SJCRH30 (cell line): Measurements from ENCODE around the gene ST6GAL1. TPM values are rescaled to one million over a fixed set of nuclear protein-coding genes. Genes with fewer than 3 reads are reported as not detected.

ENCODE experiments used
- DNase-seq, 2 experiments: peaks; one replicate each; pipeline ENCODE4 v3.0.0-alpha.2; 2015 to 2020
- H3K27ac ChIP-seq: fragments of 250-450 bp; sonication (Bioruptor Pico); 2 replicates; pipeline ENCODE4 v1.5.1; 2020; ENCODE audit warnings: mild to moderate bottlenecking, moderate library complexity
- H3K27me3 ChIP-seq: fragments of 250-450 bp; sonication (Bioruptor Pico); 2 replicates; pipeline ENCODE4 v1.5.1; 2020; ENCODE audit warnings: mild to moderate bottlenecking, moderate library complexity
- H3K36me3 ChIP-seq: fragments of 250-450 bp; sonication (Bioruptor Pico); 2 replicates; pipeline ENCODE4 v1.5.1; 2020; ENCODE audit warnings: mild to moderate bottlenecking, moderate library complexity
- H3K4me1 ChIP-seq: fragments of 250-450 bp; sonication (Bioruptor Pico); 2 replicates; pipeline ENCODE4 v1.5.1; 2020; ENCODE audit warnings: mild to moderate bottlenecking, moderate library complexity
- H3K4me3 ChIP-seq: fragments of 250-450 bp; sonication (Bioruptor Pico); 2 replicates; pipeline ENCODE4 v1.5.1; 2020; ENCODE audit warnings: mild to moderate bottlenecking, moderate library complexity
- H3K9me3 ChIP-seq: fragments of 250-450 bp; sonication (Bioruptor Pico); replicated peaks from 2 replicates; pipeline ENCODE4 v1.5.1; 2020; ENCODE audit warnings: mild to moderate bottlenecking, moderate library complexity
- total RNA-seq: library from RNA; depleted of rRNA; stranded (reverse); fragments of >200 nt; shearing (Covaris generic); gene quantifications from 2 replicates; pipeline ENCODE4 v1.2.3, GENCODE V29; 2014

ST6GAL1 gene
- total RNA-seq, 1 experiment from 2014 or later: 2.3 TPM

GRCh38 chr3:186925826-186926225 is 4.5 kb upstream of the ST6GAL1 start:
- Histone ChIP-seq H3K27me3 (no peaks in the 10 kb centered on the region; the same call in 1 of the 2 replicates), H3K4me3 (no peak overlapping the region), H3K9me3 (no peaks in the 10 kb centered on the region), H3K36me3 (no peaks in the 10 kb centered on the region), H3K27ac (no peak overlapping the region), H3K4me1 (0 out of 2 replicates have a peak, but pooled peaks cover 2% of the 10 kb centered on the region)
- no peak for DNase-seq

- DNase-seq: no peak
- Histone ChIP-seq H3K4me1 (no peaks in the 10 kb centered on the region), H3K9me3 (no peaks in the 10 kb centered on the region), H3K27me3 (no peaks in the 10 kb centered on the region; the same call in 1 of the 2 replicates), H3K27ac (no peak overlapping the region), H3K4me3 (no peak overlapping the region), H3K36me3 (no peaks in the 10 kb centered on the region)
Observed at GRCh38 chr3:186929186-186929585, 1.1 kb upstream of the ST6GAL1 start.

- no peaks in the 10 kb centered on the region for H3K9me3 ChIP-seq
- no peak overlapping the region for H3K27ac ChIP-seq
- no peak for DNase-seq
- H3K36me3 ChIP-seq: no peaks in the 10 kb centered on the region
- H3K4me1 ChIP-seq: no peaks in the 10 kb centered on the region
- no peaks in the 10 kb centered on the region; the same call in 1 of the 2 replicates for H3K27me3 ChIP-seq
- H3K4me3 ChIP-seq: peak overlapping the region; percentile 71
Observed at GRCh38 chr3:186929685-186930084, 641 bp upstream of the ST6GAL1 start.

- H3K4me1 ChIP-seq: no peaks in the 10 kb centered on the region
Observed at GRCh38 chr3:186930641-186931531, 560 bp downstream of the ST6GAL1 start.

GRCh38 chr3:186931532-186932280 is 1.4 kb downstream of the ST6GAL1 start:
- peaks cover 3% of the 10 kb centered on the region; the same call in 1 of the 2 replicates for H3K4me1 ChIP-seq
- peak in 1 of 2 experiments; percentile 27 for DNase-seq
- H3K4me3 ChIP-seq: peak overlapping the region; percentile 71
- no peaks in the 10 kb centered on the region for H3K36me3 ChIP-seq
- no peaks in the 10 kb centered on the region for H3K9me3 ChIP-seq
- no peak overlapping the region for H3K27ac ChIP-seq
- no peaks in the 10 kb centered on the region; the same call in 1 of the 2 replicates for H3K27me3 ChIP-seq

More at GRCh38 chr3:186930641-186931531, 560 bp downstream of the ST6GAL1 start:
- DNase-seq: peak; percentile 34 to 50
- no peaks in the 10 kb centered on the region for H3K9me3 ChIP-seq
- no peaks in the 10 kb centered on the region for H3K36me3 ChIP-seq
- H3K4me3 ChIP-seq: peak overlapping the region; percentile 71
- H3K27ac ChIP-seq: peak overlapping the region; percentile 17; the same call in 1 of the 2 replicates
- no peaks in the 10 kb centered on the region; the same call in 1 of the 2 replicates for H3K27me3 ChIP-seq

- H3K9me3 ChIP-seq: no peaks in the 10 kb centered on the region
Observed at GRCh38 chr3:186932281-186933181, 2.2 kb downstream of the ST6GAL1 start.

DNA sequence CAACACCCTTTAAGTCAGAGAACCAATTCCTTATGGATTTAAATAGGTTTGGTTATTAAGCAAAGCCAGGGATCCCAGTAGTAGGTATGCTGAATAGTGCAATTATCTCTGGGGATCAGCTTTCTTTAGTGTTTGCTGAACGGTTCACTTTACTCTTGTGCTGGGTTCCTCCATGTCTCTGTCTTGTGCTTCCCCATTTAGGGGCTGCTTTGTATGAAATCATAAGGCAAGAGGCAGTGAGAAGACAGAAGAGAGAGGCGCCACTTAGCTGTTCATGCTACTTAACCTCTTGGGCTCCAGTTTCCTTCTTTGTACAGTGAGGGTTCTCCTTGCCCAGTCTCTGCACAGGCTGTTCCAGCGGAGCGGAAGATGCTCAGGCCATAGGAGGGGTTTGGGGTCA is 3.5 kb downstream of the ST6GAL1 start:
- Histone ChIP-seq H3K4me1 (peaks cover 3% of the 10 kb centered on the region; the same call in 1 of the 2 replicates), H3K36me3 (no peaks in the 10 kb centered on the region), H3K27me3 (no peaks in the 10 kb centered on the region; the same call in 1 of the 2 replicates), H3K9me3 (no peaks in the 10 kb centered on the region), H3K4me3 (no peak overlapping the region), H3K27ac (no peak overlapping the region)
- DNase-seq: no peak

More at GRCh38 chr3:186932281-186933181, 2.2 kb downstream of the ST6GAL1 start:
- no peak overlapping the region for H3K27ac ChIP-seq
- no peaks in the 10 kb centered on the region; the same call in 1 of the 2 replicates for H3K27me3 ChIP-seq
- no peaks in the 10 kb centered on the region for H3K36me3 ChIP-seq
- DNase-seq: peak in 1 of 2 experiments; percentile 12
- H3K4me3 ChIP-seq: peak overlapping the region; percentile 71
- peaks cover 3% of the 10 kb centered on the region; the same call in 1 of the 2 replicates for H3K4me1 ChIP-seq

- Histone ChIP-seq H3K9me3 (no peaks in the 10 kb centered on the region), H3K4me1 (peaks cover 3% of the 10 kb centered on the region; the same call in 1 of the 2 replicates), H3K36me3 (no peaks in the 10 kb centered on the region), H3K27me3 (no peaks in the 10 kb centered on the region), H3K27ac (no peak overlapping the region), H3K4me3 (no peak overlapping the region)
- DNase-seq: no peak
Observed at GRCh38 chr3:186935133-186935532, 4.8 kb downstream of the ST6GAL1 start.

- DNase-seq: peak in 1 of 2 experiments; percentile 56
- no peaks in the 10 kb centered on the region for H3K36me3 ChIP-seq
- H3K4me1 ChIP-seq: peaks cover 3% of the 10 kb centered on the region; the same call in 1 of the 2 replicates
- H3K27ac ChIP-seq: no peak overlapping the region
- no peaks in the 10 kb centered on the region for H3K9me3 ChIP-seq
- no peaks in the 10 kb centered on the region for H3K27me3 ChIP-seq
- H3K4me3 ChIP-seq: no peak overlapping the region
Observed at GRCh38 chr3:186937017-186937875, 6.9 kb downstream of the ST6GAL1 start.

DNA sequence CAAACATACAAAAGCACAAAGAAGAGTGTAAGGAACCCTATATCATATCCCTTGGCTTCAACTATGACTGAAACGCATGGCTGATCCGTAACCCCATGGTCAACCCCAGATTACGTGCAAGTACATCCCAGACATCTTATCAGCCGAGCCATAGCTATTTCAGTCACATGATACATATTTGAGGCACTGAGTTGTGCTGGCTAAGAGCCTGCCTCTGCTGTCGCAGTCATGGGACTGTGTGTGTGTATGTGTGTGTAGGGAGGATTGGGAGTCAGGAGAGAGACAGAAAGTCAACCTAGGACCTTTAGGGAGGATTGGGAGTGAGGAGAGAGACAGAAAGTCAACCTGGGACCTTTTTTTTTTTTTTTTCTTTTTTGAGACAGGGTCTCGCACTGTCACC is 8.4 kb downstream of the ST6GAL1 start:
- H3K9me3 ChIP-seq: no peaks in the 10 kb centered on the region
- H3K27me3 ChIP-seq: no peaks in the 10 kb centered on the region
- H3K27ac ChIP-seq: no peak overlapping the region
- H3K36me3 ChIP-seq: no peaks in the 10 kb centered on the region
- peaks cover 3% of the 10 kb centered on the region; the same call in 1 of the 2 replicates for H3K4me1 ChIP-seq
- no peak for DNase-seq
- no peak overlapping the region for H3K4me3 ChIP-seq

GRCh38 chr3:186939536-186939935 is 9.2 kb downstream of the ST6GAL1 start:
- Histone ChIP-seq H3K9me3 (no peaks in the 10 kb centered on the region), H3K27me3 (no peaks in the 10 kb centered on the region), H3K27ac (no peak overlapping the region), H3K4me3 (no peak overlapping the region), H3K36me3 (no peaks in the 10 kb centered on the region), H3K4me1 (peaks cover 3% of the 10 kb centered on the region; the same call in 1 of the 2 replicates)
- DNase-seq: no peak

- peaks cover 3% of the 10 kb centered on the region; the same call in 1 of the 2 replicates for H3K4me1 ChIP-seq
- no peak overlapping the region for H3K27ac ChIP-seq
- H3K27me3 ChIP-seq: no peaks in the 10 kb centered on the region
- H3K36me3 ChIP-seq: no peaks in the 10 kb centered on the region
- no peak overlapping the region for H3K4me3 ChIP-seq
- H3K9me3 ChIP-seq: no peaks in the 10 kb centered on the region
- DNase-seq: no peak
Observed at GRCh38 chr3:186940967-186941366, 10.6 kb downstream of the ST6GAL1 start.

DNA sequence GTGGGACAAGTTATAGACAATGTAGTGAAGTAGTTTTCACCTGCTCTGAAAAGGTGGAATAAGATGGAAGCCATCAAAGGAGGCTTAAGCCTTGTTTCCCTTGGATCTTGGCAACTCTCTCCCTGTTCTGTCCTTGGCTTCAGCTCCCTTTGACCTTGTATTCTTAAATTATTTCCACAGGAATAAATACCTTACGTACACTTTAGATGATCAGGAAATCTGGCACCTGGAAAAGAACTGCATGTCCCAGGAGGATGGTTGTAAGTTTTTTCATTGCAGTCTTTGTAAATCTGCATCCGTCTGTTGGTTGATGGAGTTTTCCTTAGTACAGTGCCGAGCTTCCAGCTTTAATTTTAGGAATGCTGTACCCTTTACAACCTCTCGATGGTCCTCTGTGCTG is 11.8 kb downstream of the ST6GAL1 start:
- Histone ChIP-seq H3K36me3 (no peaks in the 10 kb centered on the region), H3K4me1 (no peaks in the 10 kb centered on the region), H3K27me3 (no peaks in the 10 kb centered on the region), H3K4me3 (no peak overlapping the region), H3K27ac (no peak overlapping the region), H3K9me3 (no peaks in the 10 kb centered on the region)
- no peak for DNase-seq
